SJSA1 (cell line): ENCODE measurements around the gene TNK1. TPM values are rescaled to one million over a fixed set of nuclear protein-coding genes. Genes with fewer than 3 reads are reported as not detected.

ENCODE experiments used
- DNase-seq, 2 experiments: peaks; one replicate each; pipeline ENCODE4 v3.0.0-alpha.2; 2015 to 2020; ENCODE audit warnings: low spot score in 2 of 2, low read depth in 1 of 2
- H3K27ac ChIP-seq: fragments of 250-450 bp; sonication (Bioruptor Pico); 2 replicates; pipeline ENCODE4 v1.5.1; 2020; ENCODE audit warnings: mild to moderate bottlenecking, moderate library complexity
- H3K27me3 ChIP-seq: fragments of 250-450 bp; sonication (Bioruptor Pico); replicated peaks from 2 replicates; pipeline ENCODE4 v1.5.1; 2020; ENCODE audit warnings: mild to moderate bottlenecking, moderate library complexity
- H3K36me3 ChIP-seq: fragments of 250-450 bp; sonication (Bioruptor Pico); 2 replicates; pipeline ENCODE4 v1.5.1; 2020; ENCODE audit warnings: mild to moderate bottlenecking
- H3K4me1 ChIP-seq: fragments of 250-450 bp; sonication (Bioruptor Pico); replicated peaks from 2 replicates; pipeline ENCODE4 v1.6.1; 2021; ENCODE audit warnings: mild to moderate bottlenecking
- H3K4me3 ChIP-seq: fragments of 250-450 bp; sonication (Bioruptor Pico); 2 replicates; pipeline ENCODE4 v1.5.1; 2020; ENCODE audit warnings: mild to moderate bottlenecking
- H3K9me3 ChIP-seq: fragments of 250-450 bp; sonication (Bioruptor Pico); replicated peaks from 2 replicates; pipeline ENCODE4 v1.5.1; 2020; ENCODE audit warnings: mild to moderate bottlenecking
- total RNA-seq: library from RNA; depleted of rRNA; stranded (reverse); fragments of >200 nt; shearing (Covaris generic); gene quantifications from 2 replicates; pipeline ENCODE4 v1.2.3, GENCODE V29; 2014; rRNA removed

Gene TNK1
- total RNA-seq, 1 experiment from 2014 or later, result not detected

DNA sequence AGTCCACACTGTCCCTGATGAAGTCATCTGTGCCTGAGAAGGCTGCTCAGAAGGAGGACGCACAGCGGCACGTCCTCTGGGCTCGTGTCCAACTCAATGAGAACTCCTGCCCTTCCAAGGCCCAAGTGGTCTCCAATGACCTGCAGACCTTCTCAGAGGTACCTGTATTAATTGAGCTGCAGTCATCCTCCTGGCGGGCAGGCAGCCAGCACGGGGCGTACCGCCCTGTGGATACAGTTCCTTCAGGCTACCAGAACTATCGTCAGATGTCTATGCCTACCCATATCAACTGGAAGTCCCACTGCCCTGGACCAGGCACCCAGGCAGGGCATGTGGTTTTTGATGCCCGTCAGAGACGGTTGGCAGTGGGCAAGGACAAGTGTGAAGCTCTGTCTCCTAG, 51.4 kb downstream of the TNK1 start:
- H3K36me3 ChIP-seq, result no peaks in the 10 kb centered on the region
- H3K27ac ChIP-seq, result no peak overlapping the region
- 0 out of 2 replicates have a peak, but pooled peaks cover 13% of the 10 kb centered on the region for H3K27me3 ChIP-seq
- H3K4me1 ChIP-seq, result peaks cover 21% of the 10 kb centered on the region
- no peak overlapping the region for H3K4me3 ChIP-seq
- no peaks in the 10 kb centered on the region for H3K9me3 ChIP-seq
- no peak for DNase-seq

DNA sequence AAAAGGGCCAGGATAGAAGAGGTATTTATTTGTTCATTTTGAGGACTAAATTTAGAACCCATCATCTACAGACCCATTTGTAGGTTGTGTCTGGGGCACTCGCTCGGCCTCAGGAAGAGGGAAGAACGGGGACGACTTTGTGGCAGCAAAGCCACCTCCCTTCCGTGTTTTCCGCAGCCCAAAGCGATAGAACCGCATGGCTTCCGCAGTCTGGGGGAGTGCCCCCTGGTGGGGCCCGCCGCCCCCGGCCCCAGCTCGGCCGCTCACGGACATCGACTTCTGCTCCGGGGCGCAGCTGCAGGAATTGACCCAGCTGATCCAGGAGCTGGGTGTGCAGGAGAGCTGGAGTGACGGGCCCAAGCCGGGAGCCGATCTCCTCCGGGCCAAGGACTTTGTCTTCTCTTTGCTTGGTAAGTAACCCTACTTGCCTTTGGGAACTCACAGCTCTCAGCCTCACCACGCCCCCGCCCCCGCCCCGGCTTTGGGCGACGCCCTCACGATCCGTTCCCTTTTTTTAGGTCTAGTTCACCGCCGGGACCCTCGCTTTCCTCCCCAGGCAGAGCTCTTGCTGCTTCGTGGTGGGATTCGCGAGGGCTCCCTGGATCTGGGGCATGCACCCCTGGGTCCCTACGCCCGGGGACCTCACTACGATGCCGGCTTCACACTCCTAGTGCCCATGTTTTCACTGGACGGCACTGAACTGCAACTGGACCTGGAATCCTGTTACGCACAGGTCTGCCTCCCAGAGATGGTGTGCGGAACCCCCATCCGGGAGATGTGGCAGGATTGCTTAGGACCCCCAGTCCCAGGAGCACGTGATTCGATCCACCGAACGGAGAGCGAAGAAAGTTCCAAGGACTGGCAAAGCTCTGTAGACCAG, 55.0 kb downstream of the TNK1 start:
- Histone ChIP-seq H3K27me3 (peaks cover 46% of the 10 kb centered on the region), H3K36me3 (no peaks in the 10 kb centered on the region), H3K4me3 (no peak overlapping the region), H3K27ac (no peak overlapping the region), H3K9me3 (no peaks in the 10 kb centered on the region), H3K4me1 (peaks cover 34% of the 10 kb centered on the region)
- no peak for DNase-seq

DNA sequence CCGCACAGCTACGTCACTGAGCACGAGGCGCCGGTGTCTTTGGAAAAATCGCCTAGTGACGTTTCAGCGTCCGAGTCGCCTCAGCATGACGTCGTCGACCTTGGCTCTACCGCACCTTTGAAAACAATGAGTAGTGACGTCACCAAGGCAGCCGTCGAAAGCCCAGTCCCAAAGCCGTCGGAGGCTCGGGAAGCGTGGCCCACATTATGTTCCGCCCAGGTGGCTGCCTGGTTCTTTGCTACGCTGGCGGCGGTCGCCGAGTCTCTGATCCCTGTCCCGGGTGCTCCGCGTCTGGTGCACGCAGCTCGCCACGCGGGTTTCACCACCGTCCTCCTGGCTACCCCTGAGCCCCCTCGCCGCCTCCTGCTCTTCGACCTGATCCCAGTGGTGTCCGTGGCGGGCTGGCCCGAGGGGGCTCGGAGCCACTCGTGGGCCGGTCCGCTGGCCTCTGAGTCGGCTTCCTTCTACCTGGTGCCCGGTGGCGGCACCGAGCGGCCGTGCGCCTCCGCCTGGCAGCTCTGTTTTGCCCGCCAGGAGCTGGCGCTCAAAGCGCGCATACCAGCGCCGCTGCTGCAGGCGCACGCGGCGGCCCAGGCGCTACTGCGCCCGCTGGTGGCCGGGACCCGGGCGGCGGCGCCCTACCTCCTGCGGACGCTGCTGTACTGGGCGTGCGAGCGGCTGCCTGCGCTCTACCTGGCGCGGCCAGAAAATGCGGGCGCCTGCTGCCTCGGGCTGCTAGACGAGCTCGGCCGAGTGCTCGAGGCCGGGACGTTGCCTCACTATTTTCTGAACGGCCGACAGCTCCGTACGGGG, 55.9 kb downstream of the TNK1 start:
- H3K4me1 ChIP-seq, result peaks cover 34% of the 10 kb centered on the region
- peak overlapping the region; percentile 31 for H3K4me3 ChIP-seq
- DNase-seq, result peak; percentile 68 to 70
- H3K36me3 ChIP-seq, result no peaks in the 10 kb centered on the region
- no peak overlapping the region for H3K27ac ChIP-seq
- H3K9me3 ChIP-seq, result no peaks in the 10 kb centered on the region
- peaks cover 49% of the 10 kb centered on the region for H3K27me3 ChIP-seq

DNA sequence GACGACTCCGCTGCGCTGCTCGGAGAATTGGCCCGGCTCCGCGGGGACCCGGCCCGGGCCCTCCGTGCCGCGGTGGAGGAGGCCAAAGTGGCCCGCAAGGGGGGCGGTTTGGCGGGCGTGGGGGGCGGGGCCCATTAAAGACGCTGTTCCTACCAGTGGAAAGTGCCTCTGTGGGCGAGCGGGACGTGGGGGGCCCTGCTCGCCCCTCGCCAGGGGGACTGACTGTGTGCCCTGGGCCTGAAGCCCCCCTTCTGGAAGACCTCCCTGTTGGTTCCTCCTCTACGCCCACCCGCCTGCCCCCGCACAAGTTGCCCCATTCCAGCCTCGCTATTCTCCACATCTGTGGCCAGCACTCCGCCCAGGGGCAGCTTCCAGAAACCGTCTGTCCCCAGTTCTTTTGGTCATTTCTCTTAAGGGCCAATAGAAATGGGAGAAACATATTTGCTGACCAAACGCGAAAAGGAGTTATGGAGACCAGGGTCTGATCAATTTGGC, 56.5 kb downstream of the TNK1 start:
- Histone ChIP-seq H3K4me1 (peaks cover 34% of the 10 kb centered on the region), H3K4me3 (peak overlapping the region; percentile 31; the same call in 1 of the 2 replicates), H3K27me3 (peaks cover 51% of the 10 kb centered on the region), H3K27ac (no peak overlapping the region), H3K36me3 (no peaks in the 10 kb centered on the region), H3K9me3 (no peaks in the 10 kb centered on the region)
- DNase-seq, result no peak

DNA sequence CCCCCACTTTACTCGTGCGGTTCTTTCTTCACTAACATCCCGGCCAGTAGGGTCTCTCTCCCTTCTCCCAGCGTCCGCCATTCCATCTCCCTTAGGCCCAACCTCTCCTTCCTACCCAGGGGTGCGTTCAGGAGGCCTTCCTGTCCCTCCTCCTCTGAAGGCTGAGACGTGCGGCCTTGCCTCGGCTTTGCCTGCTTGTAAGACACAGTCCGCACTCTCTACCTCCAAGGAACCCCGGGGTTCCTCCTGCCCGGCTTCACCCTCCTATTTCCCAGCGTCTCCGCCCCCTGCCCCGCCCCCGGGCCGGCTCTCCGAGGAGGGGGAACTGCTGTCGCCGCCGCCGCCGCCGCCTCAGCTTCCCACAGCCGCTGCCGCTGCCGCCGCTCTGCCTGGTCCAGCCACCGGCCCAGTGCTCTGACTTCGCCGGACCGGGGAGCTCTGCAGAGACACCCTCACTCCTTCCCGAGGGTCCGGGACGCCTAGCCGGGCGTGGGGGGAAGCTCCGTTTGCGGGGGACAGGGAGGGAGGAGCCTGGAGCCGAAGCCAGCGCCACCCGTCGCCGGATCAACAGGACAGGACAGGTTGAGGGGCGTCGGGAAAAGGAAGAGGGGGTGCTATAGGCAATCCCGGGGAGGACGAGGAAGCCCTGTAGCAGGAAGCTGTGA, 57.2 kb downstream of the TNK1 start:
- H3K4me3 ChIP-seq, result no peak overlapping the region
- peaks cover 34% of the 10 kb centered on the region for H3K4me1 ChIP-seq
- no peak overlapping the region for H3K27ac ChIP-seq
- H3K27me3 ChIP-seq, result peaks cover 51% of the 10 kb centered on the region
- no peak for DNase-seq
- no peaks in the 10 kb centered on the region for H3K9me3 ChIP-seq
- no peaks in the 10 kb centered on the region for H3K36me3 ChIP-seq

DNA sequence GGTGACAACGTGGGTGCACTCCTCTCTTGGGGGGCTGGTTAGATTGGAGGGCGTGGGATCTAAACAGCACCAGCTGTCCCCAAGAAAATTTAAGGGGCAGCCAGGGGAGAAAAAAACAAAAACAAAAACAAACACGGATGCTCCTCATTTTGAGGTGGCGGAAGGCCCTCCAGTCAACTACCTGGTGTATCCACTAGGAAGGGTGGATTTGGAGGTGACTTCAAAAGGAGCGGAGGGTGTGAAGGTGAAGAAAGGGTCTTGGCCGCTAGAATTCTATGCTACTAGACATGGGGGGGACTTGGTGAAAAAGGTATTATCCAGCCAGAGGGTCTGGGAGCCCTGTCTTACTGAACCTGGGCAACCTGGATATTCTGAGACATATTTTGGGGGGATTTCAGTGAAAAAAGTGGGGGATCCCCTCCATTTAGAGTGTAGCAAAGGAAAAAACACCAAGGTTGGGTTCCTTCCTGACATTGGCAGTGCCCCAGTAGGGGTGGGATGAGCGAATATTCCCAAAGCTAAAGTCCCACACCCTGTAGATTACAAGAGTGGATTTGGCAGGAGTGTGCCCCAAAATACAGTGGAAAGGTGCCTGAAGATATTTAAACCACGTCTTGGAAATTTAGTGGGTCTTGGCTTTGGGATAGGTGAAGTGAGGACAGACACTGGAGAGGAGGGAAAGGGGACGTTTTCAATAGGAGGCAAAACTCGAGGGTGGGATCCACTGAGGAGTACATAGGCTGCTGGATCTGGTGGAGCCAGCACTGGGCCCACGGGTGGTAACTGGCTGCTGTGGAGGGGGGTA, 58.0 kb downstream of the TNK1 start:
- Histone ChIP-seq H3K36me3 (no peaks in the 10 kb centered on the region), H3K27ac (no peak overlapping the region), H3K4me1 (peaks cover 34% of the 10 kb centered on the region), H3K4me3 (no peak overlapping the region), H3K9me3 (no peaks in the 10 kb centered on the region), H3K27me3 (peaks cover 51% of the 10 kb centered on the region)
- no peak for DNase-seq

Other genes with a start within 250 kb of the TNK1 start
- gene ASGR1, start 201.7 kb upstream of the TNK1 start, total RNA-seq, result 0.16 TPM in 1 of 2 replicates, not detected in the other
- gene DLG4, start 161.3 kb upstream of the TNK1 start, total RNA-seq, result 8.9 and 9.3 TPM in 2 replicates
- 205 and 227 TPM in 2 replicates for gene ACADVL, start 161.2 kb upstream of the TNK1 start, total RNA-seq
- 30.6 and 45.3 TPM in 2 replicates for gene DVL2, start 146.6 kb upstream of the TNK1 start, total RNA-seq
- gene PHF23, start 141.6 kb upstream of the TNK1 start, total RNA-seq, result 27.5 and 30.3 TPM in 2 replicates
- gene GABARAP, start 138.6 kb upstream of the TNK1 start, total RNA-seq, result 139 and 146 TPM in 2 replicates
- 15.5 and 21.8 TPM in 2 replicates for gene CTDNEP1, start 129.4 kb upstream of the TNK1 start, total RNA-seq
- 37.2 and 52.4 TPM in 2 replicates for gene ELP5, start 128.9 kb upstream of the TNK1 start, total RNA-seq
- gene CLDN7, start 118.6 kb upstream of the TNK1 start, total RNA-seq, result not detected in 2 replicates
- 0.32 TPM in 1 of 2 replicates, not detected in the other for gene SLC2A4, start 99.4 kb upstream of the TNK1 start, total RNA-seq
- gene YBX2, start 86.5 kb upstream of the TNK1 start, total RNA-seq, result not detected in 2 replicates
- 342 and 632 TPM in 2 replicates for gene EIF5A, start 73.5 kb upstream of the TNK1 start, total RNA-seq
- 86.3 and 112 TPM in 2 replicates for gene GPS2, start 65.7 kb upstream of the TNK1 start, total RNA-seq
- 8.1 and 13.8 TPM in 2 replicates for gene NEURL4, start 51.8 kb upstream of the TNK1 start, total RNA-seq
- gene ACAP1, start 44.6 kb upstream of the TNK1 start, total RNA-seq, result not detected in 2 replicates
- 5.4 and 7.0 TPM in 2 replicates for gene KCTD11, start 28.9 kb upstream of the TNK1 start, total RNA-seq
- not detected in 2 replicates for gene TMEM95, start 25.9 kb upstream of the TNK1 start, total RNA-seq
- 13.3 and 14.2 TPM in 2 replicates for gene PLSCR3, start 13.4 kb downstream of the TNK1 start, total RNA-seq
- 24.7 and 28.8 TPM in 2 replicates for gene TMEM256, start 23.0 kb downstream of the TNK1 start, total RNA-seq
- gene NLGN2, start 26.8 kb downstream of the TNK1 start, total RNA-seq, result 2.2 and 3.9 TPM in 2 replicates
- gene SPEM1, start 39.2 kb downstream of the TNK1 start, total RNA-seq, result not detected in 2 replicates
- gene SPEM2, start 44.5 kb downstream of the TNK1 start, total RNA-seq, result not detected in 2 replicates
- not detected in 2 replicates for gene SPEM3, start 47.8 kb downstream of the TNK1 start, total RNA-seq
- gene TMEM102, start 54.3 kb downstream of the TNK1 start, total RNA-seq, result 0.45 TPM in 1 of 2 replicates, not detected in the other
- not detected in 2 replicates for gene FGF11, start 58.4 kb downstream of the TNK1 start, total RNA-seq
- gene CHRNB1, start 64.0 kb downstream of the TNK1 start, total RNA-seq, result 3.9 and 14.7 TPM in 2 replicates
- 13.8 and 19.9 TPM in 2 replicates for gene ZBTB4, start 98.5 kb downstream of the TNK1 start, total RNA-seq
- not detected in 2 replicates for gene SLC35G6, start 100.4 kb downstream of the TNK1 start, total RNA-seq
- gene POLR2A, start 103.3 kb downstream of the TNK1 start, total RNA-seq, result 17.5 and 29.3 TPM in 2 replicates
- gene TNFSF12, start 168.0 kb downstream of the TNK1 start, total RNA-seq, result 5.9 and 22.8 TPM in 2 replicates
- gene TNFSF13, start 177.7 kb downstream of the TNK1 start, total RNA-seq, result 0.56 and 1.3 TPM in 2 replicates
- gene SENP3, start 180.8 kb downstream of the TNK1 start, total RNA-seq, result 74.9 and 101 TPM in 2 replicates
- gene CD68, start 198.5 kb downstream of the TNK1 start, total RNA-seq, result 0.31 and 5.2 TPM in 2 replicates
- gene MPDU1, start 202.8 kb downstream of the TNK1 start, total RNA-seq, result 166 and 213 TPM in 2 replicates
- not detected in 2 replicates for gene SOX15, start 209.0 kb downstream of the TNK1 start, total RNA-seq
- 39.6 and 49.5 TPM in 2 replicates for gene FXR2, start 233.8 kb downstream of the TNK1 start, total RNA-seq
- gene SAT2, start 246.7 kb downstream of the TNK1 start, total RNA-seq, result 28.1 and 40.1 TPM in 2 replicates
- not detected in 2 replicates for gene SHBG, start 249.0 kb downstream of the TNK1 start, total RNA-seq